NCI-H1417 treated with DMSO at 0.1 percent for 48 hours (cell line): Measurements from ENCODE around the gene RPS27.
"Not testable (repeated sequence)": the region's sequence is repeated elsewhere in the genome, so short reads cannot be mapped to it uniquely, and the experiment has no call there.

ENCODE experiments used
- DNase-seq: peaks from one replicate; lab custom pipeline; 2025; lab: John Stamatoyannopoulos, UW

RPS27 gene

GRCh38 chr1:153985941-153986761, 4.4 kb upstream of the RPS27 start, which contains the start of gene RAB13:
RAB13 (minus strand) TSS chr1:153986339; CDS start chr1:153986236, 103 bp downstream.
- peak; percentile 13 for DNase-seq

- no peak for DNase-seq
These were observed 2.9 kb upstream of the RPS27 start for GRCh38 chr1:153987621-153988020.

- no peak for DNase-seq
These were observed 629 bp downstream of the RPS27 start for GRCh38 chr1:153991151-153991630.

- DNase-seq = no peak
These were observed 1.2 kb downstream of the RPS27 start for GRCh38 chr1:153991806-153992205.

GRCh38 chr1:153995202-153995601, 4.6 kb downstream of the RPS27 start:
- DNase-seq = no peak

- no peak for DNase-seq
These were observed 5.1 kb downstream of the RPS27 start for GRCh38 chr1:153995640-153996039.

- not testable (repeated sequence) for DNase-seq
These were observed 6.3 kb downstream of the RPS27 start for GRCh38 chr1:153996882-153997281.

GRCh38 chr1:154000420-154000819, 9.9 kb downstream of the RPS27 start:
- DNase-seq = no peak

- DNase-seq = no peak
These were observed 15.6 kb downstream of the RPS27 start for GRCh38 chr1:154006136-154006535.

- no peak for DNase-seq
These were observed 21.6 kb downstream of the RPS27 start for GRCh38 chr1:154012129-154012528.

GRCh38 chr1:154012543-154012942, 22.0 kb downstream of the RPS27 start:
- not testable (repeated sequence) for DNase-seq

GRCh38 chr1:154014154-154014907, 23.8 kb downstream of the RPS27 start:
- no peak for DNase-seq

GRCh38 chr1:154019269-154019668, 28.7 kb downstream of the RPS27 start:
- no peak for DNase-seq

- DNase-seq = no peak
These were observed 29.4 kb downstream of the RPS27 start for GRCh38 chr1:154019940-154020339.

- DNase-seq = not testable (repeated sequence)
These were observed 43.1 kb downstream of the RPS27 start for GRCh38 chr1:154033697-154034096.
